HEK293T (cell line): ENCODE measurements around the gene LPCAT1.

Source experiments
- CTBP1 ChIP-seq: fragments of 450-650 bp; IDR thresholded peaks from 2 replicates; pipeline ENCODE4 v1.6.1; 2016; ENCODE audit warnings: borderline replicate concordance
- FOXK2 ChIP-seq: fragments of 450-650 bp; IDR thresholded peaks from 2 replicates; pipeline ENCODE4 v1.6.1; 2016; ENCODE audit warnings: mild to moderate bottlenecking
- FOXM1 ChIP-seq: fragments of 450-650 bp; IDR thresholded peaks from 2 replicates; pipeline ENCODE4 v1.6.1; 2017; ENCODE audit warnings: mild to moderate bottlenecking, borderline replicate concordance
- HDGF ChIP-seq: fragments of 450-650 bp; IDR thresholded peaks from 2 replicates; pipeline ENCODE4 v1.6.1; 2017; ENCODE audit warnings: antibody characterized with exemption, borderline replicate concordance
- L3MBTL2 ChIP-seq: fragments of 450-650 bp; conservative IDR thresholded peaks from 2 replicates; pipeline ENCODE4 v1.6.1; 2016; ENCODE audit warnings: mild to moderate bottlenecking
- LEF1 ChIP-seq: fragments of 450-650 bp; IDR thresholded peaks from 2 replicates; pipeline ENCODE4 v1.6.1; 2017; ENCODE audit warnings: mild to moderate bottlenecking, borderline replicate concordance
- SP1 ChIP-seq: fragments of 450-650 bp; IDR thresholded peaks from 2 replicates; pipeline ENCODE4 v1.6.1; 2017
- SUZ12 ChIP-seq: fragments of 450-650 bp; IDR thresholded peaks from 2 replicates; pipeline ENCODE4 v1.6.1; 2016; ENCODE audit warnings: mild to moderate bottlenecking
- TARDBP ChIP-seq: fragments of 450-650 bp; IDR thresholded peaks from 2 replicates; pipeline ENCODE4 v1.6.1; 2016
- ZNF384 ChIP-seq: fragments of 450-650 bp; IDR thresholded peaks from 2 replicates; pipeline ENCODE4 v1.6.1; 2016
- TF ChIP-seq, protein P1 (sequence below): fragments of 450-650 bp; IDR thresholded peaks from 2 replicates; pipeline ENCODE4 v1.6.1; 2016

DNA sequence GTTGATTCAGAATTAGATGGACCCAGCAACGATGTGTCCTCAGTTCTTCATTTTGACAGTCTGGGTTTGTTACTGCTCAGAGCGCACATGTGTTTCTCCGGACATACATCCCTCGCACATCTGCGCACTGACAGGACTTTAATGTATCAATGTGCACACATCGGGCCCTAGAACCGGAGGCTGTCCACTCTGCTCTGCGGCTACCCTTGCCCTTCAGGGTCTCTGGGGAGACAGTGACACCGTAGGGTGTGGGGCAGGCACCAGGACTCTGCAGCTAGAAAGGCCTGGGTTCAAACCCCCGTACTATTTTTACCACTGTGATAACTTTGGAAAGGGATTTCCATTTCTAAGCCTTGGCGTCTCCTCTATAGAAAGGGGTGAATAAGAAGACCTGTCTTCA lies 23.5 kb upstream of the LPCAT1 start:
- no peak for TF ChIP-seq FOXM1
- TF ChIP-seq LEF1 = no peak
- TF ChIP-seq ZNF384 = no peak
- TF ChIP-seq SP1 = no peak
- TF ChIP-seq CTBP1 = no peak
- TF ChIP-seq FOXK2 = no peak
- TF ChIP-seq TARDBP = no peak
- no peak for TF ChIP-seq HDGF
- no peak for TF ChIP-seq SUZ12
- TF ChIP-seq, protein P1, sequence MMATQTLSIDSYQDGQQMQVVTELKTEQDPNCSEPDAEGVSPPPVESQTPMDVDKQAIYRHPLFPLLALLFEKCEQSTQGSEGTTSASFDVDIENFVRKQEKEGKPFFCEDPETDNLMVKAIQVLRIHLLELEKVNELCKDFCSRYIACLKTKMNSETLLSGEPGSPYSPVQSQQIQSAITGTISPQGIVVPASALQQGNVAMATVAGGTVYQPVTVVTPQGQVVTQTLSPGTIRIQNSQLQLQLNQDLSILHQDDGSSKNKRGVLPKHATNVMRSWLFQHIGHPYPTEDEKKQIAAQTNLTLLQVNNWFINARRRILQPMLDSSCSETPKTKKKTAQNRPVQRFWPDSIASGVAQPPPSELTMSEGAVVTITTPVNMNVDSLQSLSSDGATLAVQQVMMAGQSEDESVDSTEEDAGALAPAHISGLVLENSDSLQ = no peak
- TF ChIP-seq L3MBTL2 = no peak
